Spinal cord (tissue), 10 donors: Measurements from ENCODE around the gene OGN. TPM values are rescaled to one million over a fixed set of nuclear protein-coding genes. Genes with fewer than 3 reads are reported as not detected.
"Not testable (repeated sequence)": the region's sequence is repeated elsewhere in the genome, so short reads cannot be mapped to it uniquely, and the experiment has no call there.

Source experiments
- DNase-seq, 6 donors: peaks; one replicate each; pipeline versions ENCODE4 v3.0.0 to v3.0.0-alpha.2; 2013 to 2015; ENCODE audit warnings: low spot score in 6 of 6, low read depth in 4 of 6
- H3K27ac ChIP-seq: one replicate; pipeline ENCODE4 v1.5.1; 2013; ENCODE audit warnings: low read depth, low read length, control low read depth
- H3K27me3 ChIP-seq: one replicate; pipeline ENCODE4 v1.6.1; 2013; ENCODE audit warnings: low read length; ENCODE audit not compliant: control insufficient read depth, insufficient read depth
- H3K36me3 ChIP-seq: one replicate; pipeline ENCODE4 v1.6.1; 2013; ENCODE audit warnings: low read length; ENCODE audit not compliant: control insufficient read depth, insufficient read depth
- H3K4me1 ChIP-seq: one replicate; pipeline ENCODE4 v1.6.1; 2013; ENCODE audit warnings: low read length; ENCODE audit not compliant: control insufficient read depth, insufficient read depth
- H3K4me3 ChIP-seq: one replicate; pipeline ENCODE4 v1.5.1; 2013; ENCODE audit warnings: low read depth, low read length, control low read depth
- H3K9me3 ChIP-seq: one replicate; pipeline ENCODE4 v1.6.1; 2013; ENCODE audit warnings: low read length; ENCODE audit not compliant: control insufficient read depth, insufficient read depth
- WGBS: methylation state at CpG from one replicate; pipeline ENCODE4 v1.1.5; 2013; ENCODE audit warnings: missing lambda C conversion rate; ENCODE audit not compliant: insufficient coverage; 5-methylcytosine and 5-hydroxymethylcytosine counted together
- polyA plus RNA-seq, 2 donors: library from polyadenylated mRNA; unstranded; fragments of 120-200 nt; gene quantifications; one replicate each; pipeline ENCODE4 v1.2.1, GENCODE V29; 2013; ENCODE audit not compliant: insufficient read length in 2 of 2
- total RNA-seq, 2 donors: library from RNA; depleted of rRNA in 1 of 2; stranded (reverse); fragments of 120-200 nt in 1 of 2; fragments of >200 nt in 1 of 2; gene quantifications; one replicate each; pipeline versions ENCODE4 v1.2.3 to v1.2.4, GENCODE V29; 2013 to 2014
- donor health status: healthy.

OGN gene
- total and polyA plus RNA-seq, 4 donors: 70.2 to 1,092 (median 446) TPM

- Histone ChIP-seq H3K36me3 (no peaks in the 10 kb centered on the region), H3K9me3 (no peaks in the 10 kb centered on the region), H3K4me1 (no peaks in the 10 kb centered on the region), H3K27ac (no peak overlapping the region), H3K27me3 (no peaks in the 10 kb centered on the region), H3K4me3 (no peak overlapping the region)
- peak in 2 of 6 donors; percentile 16 to 27 for DNase-seq
- no CpG with 5 or more reads among the region's 5 CpGs for WGBS
Observed at GRCh38 chr9:92432350-92432749, 28.0 kb upstream of the OGN start.

GRCh38 chr9:92429836-92430235 is 25.5 kb upstream of the OGN start:
- H3K36me3 ChIP-seq: no peaks in the 10 kb centered on the region
- H3K27ac ChIP-seq: no peak overlapping the region
- H3K4me3 ChIP-seq: no peak overlapping the region
- no peaks in the 10 kb centered on the region for H3K4me1 ChIP-seq
- H3K9me3 ChIP-seq: no peaks in the 10 kb centered on the region
- H3K27me3 ChIP-seq: no peaks in the 10 kb centered on the region
- WGBS: no CpG with 5 or more reads among the region's 2 CpGs
- no peak for DNase-seq

GRCh38 chr9:92426501-92427145 is 22.2 kb upstream of the OGN start:
- Histone ChIP-seq H3K36me3 (no peaks in the 10 kb centered on the region), H3K27ac (peak overlapping the region; percentile 77), H3K9me3 (no peaks in the 10 kb centered on the region), H3K4me3 (no peak overlapping the region), H3K27me3 (no peaks in the 10 kb centered on the region), H3K4me1 (no peaks in the 10 kb centered on the region)
- WGBS: 32% methylated on average over 4 of the region's 5 CpGs
- DNase-seq: no peak

GRCh38 chr9:92425474-92425873 is 21.1 kb upstream of the OGN start:
- Histone ChIP-seq H3K27me3 (no peaks in the 10 kb centered on the region), H3K36me3 (no peaks in the 10 kb centered on the region), H3K4me1 (no peaks in the 10 kb centered on the region), H3K27ac (peak overlapping the region; percentile 77), H3K4me3 (no peak overlapping the region), H3K9me3 (no peaks in the 10 kb centered on the region)
- no CpG with 5 or more reads among the region's 2 CpGs for WGBS
- DNase-seq: peak in 1 of 6 donors; percentile 50

- no peaks in the 10 kb centered on the region for H3K27me3 ChIP-seq
- no peaks in the 10 kb centered on the region for H3K36me3 ChIP-seq
- no CpG with 5 or more reads among the region's 1 CpG for WGBS
- peak in 1 of 6 donors; percentile 43 for DNase-seq
- H3K27ac ChIP-seq: peak within 1 kb of the TSS; percentile 77
- no peaks in the 10 kb centered on the region for H3K9me3 ChIP-seq
- H3K4me1 ChIP-seq: no peaks in the 10 kb centered on the region
- H3K4me3 ChIP-seq: peak within 1 kb of the TSS; percentile 4
Observed at GRCh38 chr9:92424340-92424739, 20.0 kb upstream of the OGN start, which contains the start of gene OMD. OMD (minus strand) TSS chr9:92424471; CDS start chr9:92417558, 6,913 bp downstream.

GRCh38 chr9:92423612-92424011 is 19.2 kb upstream of the OGN start:
- Histone ChIP-seq H3K27me3 (no peaks in the 10 kb centered on the region), H3K36me3 (no peaks in the 10 kb centered on the region), H3K4me3 (peak overlapping the region; percentile 4), H3K9me3 (no peaks in the 10 kb centered on the region), H3K27ac (peak overlapping the region; percentile 77), H3K4me1 (no peaks in the 10 kb centered on the region)
- DNase-seq: no peak
- WGBS: no CpG with 5 or more reads among the region's 2 CpGs

GRCh38 chr9:92422611-92423338 is 18.4 kb upstream of the OGN start:
- Histone ChIP-seq H3K27me3 (no peaks in the 10 kb centered on the region), H3K9me3 (no peaks in the 10 kb centered on the region), H3K27ac (peak overlapping the region; percentile 77), H3K4me3 (peak overlapping the region; percentile 13), H3K36me3 (no peaks in the 10 kb centered on the region), H3K4me1 (no peaks in the 10 kb centered on the region)
- WGBS: 100% methylated on average over 1 of the region's 2 CpGs
- no peak for DNase-seq

GRCh38 chr9:92414566-92414965 is 10.2 kb upstream of the OGN start:
- Histone ChIP-seq H3K4me1 (no peaks in the 10 kb centered on the region), H3K9me3 (no peaks in the 10 kb centered on the region), H3K36me3 (no peaks in the 10 kb centered on the region), H3K27ac (no peak overlapping the region), H3K4me3 (no peak overlapping the region), H3K27me3 (no peaks in the 10 kb centered on the region)
- DNase-seq: no peak
- WGBS: no CpG with 5 or more reads among the region's 1 CpG

GRCh38 chr9:92411157-92411556 is 6.8 kb upstream of the OGN start:
- H3K4me3 ChIP-seq, H3K4me1 ChIP-seq, H3K9me3 ChIP-seq, H3K36me3 ChIP-seq, DNase-seq, H3K27me3 ChIP-seq: not testable (repeated sequence)
- WGBS: 71% methylated on average over 3 of the region's 4 CpGs
- peak overlapping the region; percentile 7 for H3K27ac ChIP-seq
